Hepatocyte (in vitro differentiated cells): ENCODE measurements around the gene FBXO44.

ENCODE experiments used
- CTCF ChIP-seq: fragments of 200-600 bp; sonication (generic); IDR thresholded peaks from 2 replicates; pipeline ENCODE4 v1.5.1; 2016; ENCODE audit warnings: antibody characterized with exemption, mild to moderate bottlenecking; ENCODE audit not compliant: poor library complexity
- EZH2 ChIP-seq: fragments of 200-600 bp; sonication (generic); IDR thresholded peaks from 2 replicates; pipeline ENCODE4 v1.6.1; 2016; ENCODE audit warnings: antibody characterized with exemption, mild to moderate bottlenecking, borderline replicate concordance
- EZH2phosphoT487 ChIP-seq: fragments of 200-600 bp; sonication (generic); IDR thresholded peaks from one replicate; pipeline ENCODE4 v1.6.1; 2018; ENCODE audit warnings: antibody characterized with exemption, mild to moderate bottlenecking, low read depth, moderate library complexity; ENCODE audit not compliant: unreplicated experiment, severe bottlenecking

GRCh38 chr1:11623702-11624101, 31.0 kb upstream of the FBXO44 start:
- TF ChIP-seq EZH2 (no peak), CTCF (no peak), EZH2phosphoT487 (no peak)
